OCI-LY3 (cell line): Measurements from ENCODE around the gene CEMIP.

Experiments
- CTCF ChIP-seq: fragments of 200-600, 300-600 bp; sonication (generic); IDR thresholded peaks from 2 replicates; pipeline ENCODE4 v1.5.1; 2014; ENCODE audit warnings: antibody characterized with exemption, low read length, low read depth
- EZH2phosphoT487 ChIP-seq: fragments of 200-600 bp; shearing (Covaris generic); IDR thresholded peaks from 2 replicates; pipeline ENCODE4 v1.6.1; 2018; ENCODE audit warnings: antibody characterized with exemption, mixed run types, low read depth

- TF ChIP-seq CTCF (no peak), EZH2phosphoT487 (no peak)
Measured at GRCh38 chr15:80887148-80887547, 108.0 kb downstream of the CEMIP start.
